Muscle layer of colon (tissue), 2 donors: Measurements from ENCODE around the gene NOG.

ENCODE experiments used
- H3K27ac ChIP-seq: one replicate; pipeline ENCODE4 v1.7.0; 2013; ENCODE audit warnings: low read depth, mild to moderate bottlenecking, low read length, moderate library complexity
- H3K27me3 ChIP-seq, 2 donors: one replicate each; pipeline ENCODE4 v1.7.0; 2013; ENCODE audit warnings: low read length in 2 of 2, mild to moderate bottlenecking in 2 of 2; ENCODE audit not compliant: insufficient read depth in 2 of 2, control insufficient read depth in 1 of 2
- H3K36me3 ChIP-seq: one replicate; pipeline ENCODE4 v1.7.0; 2013; ENCODE audit warnings: mild to moderate bottlenecking, low read length; ENCODE audit not compliant: insufficient read depth
- H3K4me1 ChIP-seq: one replicate; pipeline ENCODE4 v1.7.0; 2013; ENCODE audit warnings: mild to moderate bottlenecking, low read length; ENCODE audit not compliant: insufficient read depth
- H3K4me3 ChIP-seq, 2 donors: one replicate each; pipeline ENCODE4 v1.7.0; 2013; ENCODE audit warnings: low read length in 2 of 2, low read depth in 1 of 2, mild to moderate bottlenecking in 1 of 2, moderate library complexity in 1 of 2
- H3K9ac ChIP-seq: one replicate; pipeline ENCODE4 v1.7.0; 2013; ENCODE audit warnings: low read length
- H3K9me3 ChIP-seq: one replicate; pipeline ENCODE4 v1.7.0; 2013; ENCODE audit warnings: mild to moderate bottlenecking, low read length
- donor health status: abdominal sarcoma.
- donor health status: Adenocarcinoma of cecum.

The NOG gene

DNA sequence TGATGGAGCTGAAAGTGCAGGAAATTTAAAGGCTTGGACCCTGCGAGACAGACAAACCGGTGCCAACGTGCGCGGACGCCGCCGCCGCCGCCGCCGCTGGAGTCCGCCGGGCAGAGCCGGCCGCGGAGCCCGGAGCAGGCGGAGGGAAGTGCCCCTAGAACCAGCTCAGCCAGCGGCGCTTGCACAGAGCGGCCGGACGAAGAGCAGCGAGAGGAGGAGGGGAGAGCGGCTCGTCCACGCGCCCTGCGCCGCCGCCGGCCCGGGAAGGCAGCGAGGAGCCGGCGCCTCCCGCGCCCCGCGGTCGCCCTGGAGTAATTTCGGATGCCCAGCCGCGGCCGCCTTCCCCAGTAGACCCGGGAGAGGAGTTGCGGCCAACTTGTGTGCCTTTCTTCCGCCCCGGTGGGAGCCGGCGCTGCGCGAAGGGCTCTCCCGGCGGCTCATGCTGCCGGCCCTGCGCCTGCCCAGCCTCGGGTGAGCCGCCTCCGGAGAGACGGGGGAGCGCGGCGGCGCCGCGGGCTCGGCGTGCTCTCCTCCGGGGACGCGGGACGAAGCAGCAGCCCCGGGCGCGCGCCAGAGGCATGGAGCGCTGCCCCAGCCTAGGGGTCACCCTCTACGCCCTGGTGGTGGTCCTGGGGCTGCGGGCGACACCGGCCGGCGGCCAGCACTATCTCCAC lies at the start of gene NOG:
Gene NOG, plus strand, starts transcription at position 54 of the 674 bp plus-strand sequence. Its CDS starts 525 bp downstream, at position 579.
- Histone ChIP-seq H3K4me1 (peaks cover 30% of the 10 kb centered on the region), H3K36me3 (no peaks in the 10 kb centered on the region), H3K27ac (peak within 1 kb of the TSS; percentile 23), H3K27me3 (peaks cover 44 to 64% of the 10 kb centered on the region in 2 donors), H3K9me3 (no peaks in the 10 kb centered on the region), H3K9ac (no peak within 1 kb of the TSS), H3K4me3 (peak within 1 kb of the TSS; percentile 57 to 65)

DNA sequence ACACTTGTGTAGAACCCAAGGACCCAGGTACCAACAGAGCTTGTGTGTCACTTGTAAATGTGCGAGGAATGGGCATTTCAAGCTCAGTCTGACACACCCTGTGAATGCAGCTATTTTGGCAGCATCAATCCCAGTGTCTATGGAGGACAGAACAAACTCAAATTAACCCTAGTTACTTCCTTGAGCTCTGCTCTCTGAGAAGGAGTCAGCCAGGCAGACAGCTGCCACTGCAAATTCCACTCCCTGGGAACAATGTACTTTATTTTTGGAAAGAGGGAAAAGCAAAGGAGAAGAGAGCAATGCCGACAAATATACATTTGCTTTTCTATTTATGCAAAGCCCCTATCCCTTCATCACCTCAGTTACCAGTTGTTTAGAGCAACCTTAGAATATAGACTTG lies 48.4 kb upstream of the NOG start:
- Histone ChIP-seq H3K4me3 (no peak overlapping the region), H3K9ac (no peak overlapping the region), H3K36me3 (no peaks in the 10 kb centered on the region), H3K27ac (no peak overlapping the region), H3K4me1 (no peaks in the 10 kb centered on the region), H3K27me3 (no peaks in the 10 kb centered on the region), H3K9me3 (no peaks in the 10 kb centered on the region)

- H3K9me3 ChIP-seq: no peaks in the 10 kb centered on the region
- H3K27ac ChIP-seq: no peak overlapping the region
- H3K9ac ChIP-seq: no peak overlapping the region
- H3K36me3 ChIP-seq: no peaks in the 10 kb centered on the region
- no peaks in the 10 kb centered on the region for H3K27me3 ChIP-seq
- H3K4me3 ChIP-seq: no peak overlapping the region
- no peaks in the 10 kb centered on the region for H3K4me1 ChIP-seq
These were observed 47.6 kb upstream of the NOG start for GRCh38 chr17:56545930-56546329.

DNA sequence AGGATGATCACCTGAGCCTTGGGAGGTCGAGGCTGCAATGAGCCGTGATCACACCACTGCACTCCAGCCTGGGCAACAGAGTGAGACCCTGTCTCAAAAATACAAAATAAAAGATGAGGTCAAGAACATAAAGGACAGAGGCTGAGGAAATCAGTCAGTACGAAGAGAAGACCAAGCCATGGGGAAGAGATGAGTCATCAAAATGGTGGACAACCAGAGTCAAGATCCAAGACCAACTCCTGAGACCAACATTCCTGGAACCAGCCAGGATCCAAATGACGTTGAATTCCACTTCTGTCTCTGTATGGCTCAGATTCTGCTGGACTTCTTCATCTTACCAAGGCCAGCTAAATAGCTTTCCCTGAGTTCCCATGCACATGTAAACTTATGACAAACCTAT lies 44.8 kb upstream of the NOG start:
- Histone ChIP-seq H3K36me3 (no peaks in the 10 kb centered on the region), H3K9ac (no peak overlapping the region), H3K27me3 (no peaks in the 10 kb centered on the region)

DNA sequence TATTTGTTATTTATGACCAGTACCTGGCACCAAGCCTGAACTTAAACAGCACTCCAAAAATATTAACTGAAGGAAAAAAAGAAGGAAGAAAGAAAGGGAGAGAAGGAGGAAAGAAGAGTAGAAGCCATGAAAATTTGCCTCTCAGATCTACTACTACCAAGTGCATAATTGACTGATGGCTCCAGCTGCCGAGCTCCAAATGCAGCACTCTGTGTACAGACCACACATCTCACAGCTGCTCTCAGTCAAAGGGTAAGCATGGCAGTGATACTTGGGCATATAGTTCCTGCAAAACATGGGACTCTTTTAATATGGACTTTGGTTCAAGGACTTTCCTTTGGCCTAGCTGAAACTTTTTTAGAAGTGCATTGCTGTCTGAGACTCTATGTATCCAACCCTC lies 44.0 kb upstream of the NOG start:
- Histone ChIP-seq H3K9ac (no peak overlapping the region), H3K36me3 (no peaks in the 10 kb centered on the region), H3K27ac (no peak overlapping the region), H3K27me3 (no peaks in the 10 kb centered on the region), H3K4me3 (no peak overlapping the region), H3K9me3 (no peaks in the 10 kb centered on the region), H3K4me1 (no peaks in the 10 kb centered on the region)

More for the DNA sequence above, 44.8 kb upstream of the NOG start:
- H3K27ac ChIP-seq: no peak overlapping the region
- no peak overlapping the region for H3K4me3 ChIP-seq
- no peaks in the 10 kb centered on the region for H3K4me1 ChIP-seq
- H3K9me3 ChIP-seq: no peaks in the 10 kb centered on the region

DNA sequence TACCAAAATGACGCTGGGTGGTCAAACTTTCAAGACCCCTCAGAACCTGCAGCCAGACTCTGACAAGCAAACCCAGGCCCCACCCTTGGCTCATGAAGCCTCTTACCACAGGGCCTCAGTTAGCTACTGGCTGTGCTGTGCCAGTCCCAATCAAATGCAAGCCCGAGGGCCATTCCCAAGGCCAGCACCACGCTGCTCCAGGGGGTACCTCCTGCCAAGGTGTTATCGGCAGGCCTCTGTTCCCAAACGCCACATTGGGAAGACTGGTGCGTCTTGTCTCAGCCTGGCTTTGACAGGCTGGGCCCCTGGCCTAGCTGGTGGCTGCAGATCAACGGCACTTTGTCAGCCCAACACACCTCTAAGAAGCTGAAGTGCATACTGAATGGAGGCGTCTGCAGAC lies 35.8 kb upstream of the NOG start:
- Histone ChIP-seq H3K27me3 (no peaks in the 10 kb centered on the region), H3K36me3 (no peaks in the 10 kb centered on the region), H3K4me1 (no peaks in the 10 kb centered on the region), H3K27ac (no peak overlapping the region), H3K9me3 (peaks cover 3% of the 10 kb centered on the region), H3K9ac (no peak overlapping the region), H3K4me3 (no peak overlapping the region)

DNA sequence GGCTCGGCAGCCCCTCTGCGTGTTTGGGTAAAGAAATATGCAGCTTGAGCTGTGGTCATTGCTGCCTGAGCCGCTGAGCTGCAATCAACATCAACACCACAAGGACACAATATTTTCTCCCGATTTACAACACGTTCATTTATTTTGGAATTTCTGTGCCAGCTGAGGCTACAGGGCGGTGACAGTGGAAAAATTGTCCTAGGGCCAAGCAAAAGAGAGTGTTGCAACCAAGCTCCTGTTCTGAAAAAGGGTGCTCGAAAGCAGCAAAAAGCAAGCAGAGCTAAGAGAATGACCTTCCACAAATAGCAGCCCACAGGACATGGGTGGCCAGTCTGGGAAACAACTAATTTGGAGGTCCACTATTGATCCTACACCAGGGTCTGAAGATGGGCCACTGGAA lies 35.4 kb upstream of the NOG start:
- Histone ChIP-seq H3K9ac (no peak overlapping the region), H3K4me3 (no peak overlapping the region), H3K27me3 (no peaks in the 10 kb centered on the region), H3K4me1 (no peaks in the 10 kb centered on the region), H3K27ac (no peak overlapping the region), H3K36me3 (no peaks in the 10 kb centered on the region), H3K9me3 (peaks cover 3% of the 10 kb centered on the region)

- Histone ChIP-seq H3K27me3 (no peaks in the 10 kb centered on the region), H3K36me3 (no peaks in the 10 kb centered on the region), H3K4me1 (no peaks in the 10 kb centered on the region), H3K27ac (no peak overlapping the region), H3K4me3 (no peak overlapping the region), H3K9me3 (no peaks in the 10 kb centered on the region), H3K9ac (no peak overlapping the region)
These were observed 23.3 kb upstream of the NOG start for GRCh38 chr17:56570199-56570598.

DNA sequence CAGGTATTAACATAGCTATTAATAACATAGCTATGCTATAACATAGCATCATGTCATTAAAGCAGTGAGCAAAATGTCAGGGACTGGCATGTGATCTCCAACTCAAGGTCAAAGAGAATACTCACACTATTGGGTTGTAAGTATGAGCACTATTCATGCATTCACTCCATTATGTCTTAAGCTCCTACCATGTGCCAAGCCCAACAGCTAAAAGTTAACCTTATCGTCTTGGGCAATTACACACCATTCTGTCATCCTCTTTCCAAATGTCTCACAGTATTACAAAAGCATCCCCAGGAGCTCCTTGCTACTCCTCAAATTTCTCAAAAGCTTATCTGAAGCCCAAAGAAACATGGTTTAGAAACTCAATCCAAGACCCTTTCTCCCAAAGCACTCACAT lies 22.0 kb upstream of the NOG start:
- H3K4me1 ChIP-seq: no peaks in the 10 kb centered on the region
- H3K36me3 ChIP-seq: no peaks in the 10 kb centered on the region
- H3K27me3 ChIP-seq: no peaks in the 10 kb centered on the region
- no peak overlapping the region for H3K4me3 ChIP-seq
- H3K27ac ChIP-seq: no peak overlapping the region
- H3K9me3 ChIP-seq: no peaks in the 10 kb centered on the region
- no peak overlapping the region for H3K9ac ChIP-seq

- Histone ChIP-seq H3K4me1 (peaks cover 13% of the 10 kb centered on the region), H3K27ac (no peak overlapping the region), H3K27me3 (no peaks in the 10 kb centered on the region), H3K36me3 (no peaks in the 10 kb centered on the region), H3K9ac (no peak overlapping the region), H3K9me3 (no peaks in the 10 kb centered on the region), H3K4me3 (no peak overlapping the region)
These were observed 16.2 kb upstream of the NOG start for GRCh38 chr17:56577190-56577842.

DNA sequence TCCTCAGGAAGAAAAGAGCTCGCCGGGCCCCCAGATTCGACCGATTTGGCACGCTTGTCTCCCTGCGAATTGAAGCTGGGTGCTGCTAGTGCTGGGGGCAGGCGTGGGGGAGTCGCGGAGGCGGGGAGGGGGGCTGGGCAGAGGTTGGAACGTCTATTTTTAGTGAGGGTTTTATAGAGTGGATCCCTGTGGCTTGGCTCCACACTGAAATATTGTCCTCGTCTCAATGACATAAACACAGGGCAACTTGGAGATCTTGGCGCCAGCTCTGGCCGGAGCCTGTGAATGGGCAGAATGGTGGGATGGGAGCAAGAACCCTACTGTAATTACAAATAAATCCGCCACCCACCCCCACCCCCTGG lies 15.7 kb upstream of the NOG start:
- H3K9ac ChIP-seq: no peak overlapping the region
- peak overlapping the region in 1 of 2 donors; percentile 6 for H3K4me3 ChIP-seq
- peaks cover 13% of the 10 kb centered on the region for H3K4me1 ChIP-seq
- no peaks in the 10 kb centered on the region for H3K27me3 ChIP-seq
- no peaks in the 10 kb centered on the region for H3K36me3 ChIP-seq
- H3K27ac ChIP-seq: no peak overlapping the region
- H3K9me3 ChIP-seq: no peaks in the 10 kb centered on the region
